HG02938 (cell line): Measurements from ENCODE around the gene ITCH.
"Not testable (repeated sequence)": the region's sequence is repeated elsewhere in the genome, so short reads cannot be mapped to it uniquely, and the experiment has no call there.

Experiments
- ATAC-seq: cut with Tn5 transposase; IDR thresholded peaks from one replicate; pipeline ENCODE4 v1.9.1; 2021; ENCODE audit warnings: mild to moderate bottlenecking, moderate library complexity; ENCODE audit not compliant: unreplicated experiment

Gene ITCH

DNA sequence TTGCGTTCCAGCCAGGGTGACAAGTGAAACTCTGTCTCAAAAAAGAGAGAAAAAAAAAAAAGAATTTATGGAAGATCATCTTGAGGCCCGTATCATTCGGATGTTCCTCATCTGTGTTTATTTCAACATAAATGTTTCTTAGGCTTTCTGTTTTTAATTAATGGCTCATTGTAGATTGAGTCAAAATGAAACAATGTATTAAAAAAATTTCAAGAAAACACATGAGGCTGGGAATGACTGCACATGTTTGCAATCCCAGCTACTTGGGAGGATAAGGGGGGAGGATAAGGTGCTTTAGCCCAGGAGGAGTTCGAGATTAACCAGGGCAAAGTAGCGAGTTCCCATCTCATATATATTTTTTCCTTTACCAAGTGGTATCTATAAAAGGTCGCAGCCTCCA lies 47.3 kb downstream of the ITCH start:
- no peak for ATAC-seq

DNA sequence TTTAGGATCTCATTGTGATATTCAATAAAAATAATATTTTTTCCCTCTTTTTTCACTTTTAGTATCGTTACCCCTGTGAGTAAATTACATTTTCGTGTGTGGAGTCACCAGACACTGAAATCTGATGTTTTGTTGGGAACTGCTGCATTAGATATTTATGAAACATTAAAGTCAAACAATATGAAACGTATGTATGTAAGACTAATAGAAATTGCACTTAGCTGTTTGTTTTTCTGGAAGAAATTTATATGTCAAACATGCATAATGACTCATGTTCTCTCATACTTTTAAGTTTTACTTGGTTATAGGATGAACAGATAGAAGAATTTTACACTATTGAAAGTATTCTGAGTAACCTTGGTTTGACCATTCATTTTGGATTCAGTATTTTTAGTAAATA lies 49.4 kb downstream of the ITCH start:
- ATAC-seq = no peak

DNA sequence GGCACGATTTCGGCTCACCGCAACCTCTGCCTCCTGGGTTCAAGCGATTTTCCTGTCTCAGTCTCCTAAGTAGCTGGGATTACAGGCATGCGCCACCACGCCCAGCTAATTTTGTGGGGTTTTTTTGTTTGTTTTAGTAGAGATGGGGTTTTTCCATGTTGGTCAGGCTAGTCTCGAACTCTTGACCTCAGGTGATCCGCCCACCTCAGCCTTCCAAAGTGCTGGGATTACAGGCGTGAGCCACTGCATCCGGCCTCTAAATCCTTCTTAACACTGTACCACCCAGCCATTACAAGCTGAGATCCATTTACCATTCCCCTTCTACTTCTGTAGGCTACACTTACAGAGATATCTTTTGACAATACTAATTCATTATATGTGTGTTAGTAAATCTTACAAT lies 51.5 kb downstream of the ITCH start:
- not testable (repeated sequence) for ATAC-seq

DNA sequence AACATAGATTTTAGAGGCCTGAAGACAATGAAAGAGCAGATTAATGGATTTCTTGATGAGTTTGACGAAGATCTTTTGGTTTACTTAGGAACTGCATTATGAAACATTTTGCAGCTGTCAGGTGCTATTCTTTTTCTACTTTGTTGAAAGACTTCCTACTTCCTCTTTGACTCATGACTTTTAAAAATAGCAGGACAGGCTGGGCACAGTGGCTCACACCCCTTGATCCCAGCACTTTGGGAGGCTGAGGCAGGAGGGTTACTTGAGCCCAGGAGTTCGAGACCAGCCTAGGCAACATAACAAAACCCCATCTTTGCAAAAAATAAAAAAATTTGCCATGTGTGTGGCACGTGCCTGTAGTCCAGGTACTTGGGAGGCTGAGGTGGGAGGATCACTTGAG lies 52.0 kb downstream of the ITCH start:
- no peak for ATAC-seq

DNA sequence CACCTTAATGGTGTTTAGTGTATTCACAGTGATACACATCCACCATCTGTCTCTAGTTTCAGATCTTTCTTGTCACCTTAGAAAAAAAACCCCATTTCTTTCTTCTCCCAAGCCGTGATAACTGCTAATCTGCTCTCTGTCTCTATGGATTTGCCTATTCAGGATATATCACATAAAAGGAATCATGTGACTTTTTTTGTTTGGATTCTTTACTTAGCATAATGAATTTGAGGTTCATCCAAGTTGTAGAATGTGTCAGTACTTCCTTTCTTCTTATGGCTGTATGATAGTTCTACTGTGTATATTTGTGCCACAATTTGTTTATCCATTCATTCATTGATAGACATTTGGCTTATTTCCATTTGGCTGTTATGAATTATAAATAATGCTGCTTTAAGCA lies 57.1 kb downstream of the ITCH start:
- no peak for ATAC-seq

DNA sequence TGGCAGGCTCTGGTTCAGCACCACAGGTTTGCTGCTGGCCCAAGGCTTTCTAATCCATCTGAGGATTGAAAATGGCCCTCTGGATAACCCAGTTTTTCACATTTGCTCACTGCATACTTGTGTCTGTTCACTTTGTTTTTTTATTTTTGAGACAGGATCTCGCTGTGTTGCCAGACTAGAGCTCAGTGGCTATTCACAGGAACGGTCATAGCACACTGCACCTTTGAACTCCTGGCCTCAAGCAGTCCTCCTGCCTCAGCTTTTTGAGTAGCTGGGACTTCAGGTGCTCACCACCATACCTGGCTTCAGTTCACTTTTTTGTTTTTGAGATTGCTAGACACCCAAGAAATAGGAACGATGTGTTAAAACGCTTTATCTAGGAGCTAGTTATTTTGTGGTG lies 57.9 kb downstream of the ITCH start:
- ATAC-seq = no peak

DNA sequence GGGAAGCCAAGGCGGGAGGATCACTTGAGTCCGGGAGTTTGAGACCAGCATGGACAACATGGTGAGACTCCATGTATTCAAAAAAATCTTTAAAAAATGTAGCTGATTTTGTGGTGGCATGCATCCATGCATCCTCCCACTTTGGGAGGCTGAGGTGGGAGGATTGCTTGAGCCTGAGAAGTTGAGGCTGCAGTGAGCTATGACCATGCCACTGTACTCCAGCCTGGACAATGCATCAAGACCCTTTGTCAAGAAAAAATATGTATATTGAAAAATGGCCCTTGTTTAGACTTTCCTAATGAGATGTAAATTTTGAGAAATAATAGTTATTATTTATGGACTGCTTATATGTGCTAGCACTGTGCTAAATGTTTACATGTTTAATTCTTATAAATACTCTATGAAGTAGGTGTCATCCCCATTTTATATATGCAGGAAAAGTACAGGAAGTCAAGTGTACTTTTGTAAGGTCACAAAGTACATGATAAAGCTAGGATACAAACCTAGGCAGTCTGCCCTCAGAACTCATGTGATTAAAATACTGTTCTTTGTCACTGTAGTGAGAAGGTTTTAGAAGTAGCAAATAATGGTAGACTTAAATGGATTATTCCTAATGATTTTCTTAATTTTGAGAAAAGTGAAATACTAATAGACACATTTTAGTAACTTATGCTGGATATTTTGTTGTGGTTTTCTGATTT lies 58.8 kb downstream of the ITCH start:
- ATAC-seq = no peak

DNA sequence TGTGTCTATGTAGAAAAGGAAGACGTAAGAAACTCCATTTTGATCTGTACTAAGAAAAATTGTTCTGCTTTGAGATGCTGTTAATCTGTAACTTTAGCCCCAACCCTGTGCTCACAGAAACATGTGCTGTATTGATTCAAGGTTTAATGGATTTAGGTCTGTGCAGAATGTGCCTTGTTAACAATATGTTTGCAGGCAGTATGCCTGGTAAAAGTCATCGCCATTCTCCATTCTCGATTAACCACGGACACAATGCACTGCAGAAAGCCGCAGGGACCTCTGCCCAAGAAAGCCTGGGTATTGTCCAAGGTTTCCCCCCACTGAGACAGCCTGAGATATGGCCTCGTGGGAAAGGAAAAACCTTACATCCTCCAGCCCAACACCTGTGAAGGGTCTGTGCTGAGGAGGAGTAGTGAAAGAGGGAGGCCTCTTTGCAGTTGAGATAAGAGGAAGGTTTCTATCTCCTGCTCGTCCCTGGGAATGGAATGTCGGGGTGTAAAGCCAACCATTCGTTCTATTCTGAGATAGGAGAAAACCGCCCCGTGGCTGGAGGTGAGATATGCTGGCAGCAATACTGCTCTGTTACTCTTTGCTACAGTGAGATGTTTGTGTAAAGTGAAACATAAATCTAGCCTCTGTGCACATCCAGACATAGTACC lies 62.1 kb downstream of the ITCH start:
- ATAC-seq = not testable (repeated sequence)

DNA sequence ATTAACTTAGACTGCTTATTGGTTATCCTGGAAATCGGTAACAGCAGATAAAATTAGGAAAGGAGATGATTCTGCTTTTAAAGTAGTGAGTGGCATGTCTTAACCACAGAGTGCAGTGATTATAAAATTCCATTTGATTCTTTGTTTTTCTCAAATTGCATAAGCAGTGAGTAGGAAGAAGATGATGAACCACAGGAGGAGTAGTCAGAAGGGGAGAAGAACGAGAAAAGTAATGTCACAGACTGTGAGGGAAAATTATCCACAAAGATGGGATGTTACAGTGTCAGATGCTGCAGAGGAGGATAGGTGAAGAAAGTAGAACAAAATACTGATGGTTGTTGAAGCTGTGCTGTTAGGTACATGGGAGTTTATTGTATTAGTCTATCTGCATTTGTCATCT lies 63.0 kb downstream of the ITCH start:
- ATAC-seq = no peak

DNA sequence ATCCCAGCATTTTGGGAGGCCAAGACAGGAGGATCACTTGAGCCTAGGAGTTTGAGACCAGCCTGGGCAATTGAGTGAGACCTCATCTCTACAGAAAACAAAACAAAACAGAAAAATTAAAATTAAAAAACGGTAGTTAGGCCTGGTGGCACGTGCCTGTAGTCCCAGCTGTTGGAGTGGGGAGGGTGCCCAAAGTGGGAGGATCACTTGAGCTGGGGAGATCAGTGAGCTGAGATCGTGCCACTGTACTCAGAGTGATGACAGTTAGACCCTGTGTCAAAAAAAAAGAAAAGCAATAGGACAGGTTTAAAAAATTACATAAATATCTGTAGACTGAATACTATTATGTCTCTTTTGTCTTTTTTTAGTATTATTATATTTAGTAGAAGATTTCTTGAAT lies 64.3 kb downstream of the ITCH start:
- no peak for ATAC-seq

DNA sequence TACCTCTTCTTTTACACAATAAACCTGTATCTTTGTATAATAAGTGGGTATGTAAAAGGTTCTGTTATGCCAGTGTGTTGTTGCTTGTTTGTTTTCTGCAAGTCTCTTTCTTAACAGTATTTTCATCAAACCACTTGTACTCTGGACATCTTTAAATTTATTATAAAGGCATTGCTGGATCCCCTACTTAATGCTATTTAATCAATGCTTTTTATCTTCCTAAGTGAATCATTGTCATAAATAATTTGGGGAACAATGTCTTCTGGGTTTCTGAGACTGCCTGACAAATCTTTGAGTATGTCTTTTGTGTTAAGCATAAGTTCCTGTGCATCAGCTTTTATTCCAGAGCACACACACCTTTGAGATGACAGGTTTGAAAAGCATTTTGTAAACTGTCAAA lies 64.7 kb downstream of the ITCH start:
- no peak for ATAC-seq

DNA sequence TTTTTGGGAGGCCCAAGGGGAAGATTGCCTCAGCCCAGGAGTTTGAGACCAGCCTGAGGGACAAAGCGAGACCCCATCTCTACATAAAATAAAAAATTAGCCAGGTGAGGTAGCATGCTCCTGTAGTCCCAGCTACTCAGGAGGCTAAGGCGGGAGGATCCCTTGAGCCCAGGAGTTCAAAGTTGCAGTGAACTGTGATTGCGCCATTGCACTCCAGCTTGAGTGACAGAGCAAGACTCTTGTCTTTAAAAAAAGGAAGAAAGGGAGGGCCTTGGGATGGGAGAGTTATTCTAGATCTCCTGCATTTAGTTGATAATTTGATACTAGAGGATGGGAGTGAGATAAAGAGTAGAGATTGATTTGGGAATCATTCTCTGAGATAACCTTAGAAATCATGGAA lies 68.1 kb downstream of the ITCH start:
- ATAC-seq = no peak

DNA sequence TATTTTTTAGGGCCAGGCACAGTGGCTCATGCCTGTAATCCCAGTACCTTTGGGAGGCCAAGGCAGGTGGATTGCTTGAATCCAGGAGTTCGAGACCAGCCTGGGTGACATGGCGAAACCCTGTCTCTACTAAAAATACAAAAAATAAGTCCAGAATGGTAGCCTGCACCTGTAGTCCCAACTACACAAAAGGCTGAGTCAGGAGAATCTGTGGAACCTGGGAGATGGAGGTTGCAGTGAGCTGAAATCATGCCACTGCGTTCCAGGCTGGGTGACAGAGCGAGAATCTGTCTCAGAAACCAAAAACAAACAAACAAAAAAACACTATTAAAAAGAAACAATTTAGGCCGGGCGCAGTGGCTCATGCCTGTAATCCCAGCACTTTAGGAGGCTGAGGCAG lies 69.6 kb downstream of the ITCH start:
- not testable (repeated sequence) for ATAC-seq

DNA sequence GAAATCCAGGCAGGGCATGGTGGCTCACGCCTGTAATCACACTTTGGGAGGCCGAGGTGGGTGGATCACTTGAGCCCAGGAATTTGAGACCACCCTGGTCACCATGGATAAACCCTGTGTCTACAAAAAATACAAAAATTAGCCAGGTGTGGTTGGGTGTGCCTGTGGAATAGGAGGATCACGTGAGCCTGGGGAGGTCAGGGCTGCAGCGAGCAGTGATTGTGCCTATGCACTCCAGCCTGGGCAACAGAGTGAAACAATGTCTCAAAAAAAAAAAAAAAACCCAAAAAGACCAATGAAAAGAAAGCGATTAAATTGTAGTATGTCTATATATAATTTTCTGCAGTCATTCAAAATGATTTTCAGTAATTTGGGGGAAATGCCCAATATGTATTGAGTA lies 70.3 kb downstream of the ITCH start:
- ATAC-seq = no peak

DNA sequence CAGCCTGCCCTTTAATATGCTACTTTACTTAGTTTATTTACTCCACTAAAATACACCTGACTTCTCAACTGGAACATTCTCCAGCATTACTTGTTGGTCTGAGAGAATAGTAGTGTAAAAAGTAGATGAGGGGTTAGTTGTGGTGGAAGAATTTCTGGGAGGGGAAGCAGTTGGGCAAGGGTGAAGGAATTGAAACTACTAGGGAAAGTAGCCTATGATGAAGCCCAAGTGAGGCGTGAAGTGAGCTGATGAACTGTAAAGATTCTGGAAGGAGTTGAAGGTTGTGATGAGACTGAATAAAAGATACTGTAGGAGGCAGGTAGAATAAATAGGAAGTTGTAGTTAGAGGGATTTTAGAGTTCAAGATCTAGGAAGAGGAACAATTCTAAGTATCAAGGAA lies 72.5 kb downstream of the ITCH start:
- no peak for ATAC-seq

DNA sequence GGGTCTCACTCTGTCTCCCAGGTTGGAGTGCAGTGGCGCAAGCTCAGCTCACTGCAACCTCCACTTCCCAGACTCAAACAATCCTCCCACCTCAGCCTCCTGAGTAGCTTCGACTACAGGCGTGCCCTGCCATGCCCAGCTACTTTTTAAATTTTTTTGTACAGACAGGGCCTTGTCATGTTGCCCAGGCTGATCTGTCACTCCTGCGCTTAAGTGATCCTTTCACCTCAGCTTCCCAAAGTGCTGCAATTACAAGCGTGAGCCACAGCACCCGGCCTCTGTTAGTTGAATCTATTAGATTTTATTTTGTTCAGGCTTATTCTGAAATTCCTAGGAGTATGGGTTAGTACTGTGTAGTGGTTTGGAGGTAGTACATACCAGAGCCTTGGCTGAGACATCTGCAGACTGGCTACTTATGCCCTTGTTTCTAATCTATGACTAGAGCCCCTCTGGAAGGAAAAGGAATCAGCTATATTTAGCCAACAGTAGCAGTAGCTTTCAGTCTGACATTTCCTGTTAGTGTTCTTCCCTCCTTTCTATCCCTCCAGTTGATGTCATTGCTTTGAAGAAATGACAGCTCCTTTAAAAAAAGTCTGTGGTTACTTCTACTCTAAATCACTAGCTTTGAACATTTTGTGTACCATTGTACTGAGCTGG lies 74.4 kb downstream of the ITCH start:
- ATAC-seq = no peak

DNA sequence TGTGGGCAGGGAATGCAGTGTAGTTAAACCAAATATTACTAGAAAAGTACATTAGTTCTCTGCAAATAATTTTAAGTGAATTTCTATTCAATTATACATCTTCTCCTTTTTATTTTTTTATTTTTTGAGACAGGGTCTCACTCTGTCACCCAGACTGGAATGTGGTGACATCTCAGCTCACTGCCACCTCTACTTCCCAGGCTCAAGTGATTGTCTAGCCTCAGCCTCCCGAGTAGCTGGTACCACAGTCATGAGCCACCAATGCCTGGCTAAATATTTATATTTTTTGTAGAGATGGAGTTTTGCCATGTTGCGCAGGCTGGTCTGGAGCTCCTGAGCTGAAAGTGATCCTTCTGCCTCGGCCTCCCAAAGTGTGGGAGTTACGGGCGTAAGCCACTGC lies 76.1 kb downstream of the ITCH start:
- no peak for ATAC-seq

DNA sequence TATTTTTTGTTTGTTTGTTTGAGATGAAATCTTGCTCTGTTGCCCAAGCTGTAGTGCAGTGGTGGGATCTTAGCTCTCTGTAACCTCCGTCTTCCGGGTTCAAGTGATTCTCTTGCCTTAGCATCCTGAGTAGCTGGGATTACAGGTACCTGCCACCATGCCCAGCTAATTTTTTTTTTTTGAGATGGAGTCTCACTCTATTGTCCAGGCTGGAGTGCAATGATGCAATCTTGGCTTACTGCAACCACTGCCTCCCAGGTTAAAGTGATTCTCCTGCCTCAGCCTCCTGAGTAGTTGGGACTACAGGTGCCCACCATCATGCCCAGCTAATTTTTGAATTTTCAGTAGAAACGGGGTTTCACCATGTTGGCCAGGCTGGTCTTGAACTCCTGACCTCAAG lies 78.3 kb downstream of the ITCH start:
- ATAC-seq = not testable (repeated sequence)

DNA sequence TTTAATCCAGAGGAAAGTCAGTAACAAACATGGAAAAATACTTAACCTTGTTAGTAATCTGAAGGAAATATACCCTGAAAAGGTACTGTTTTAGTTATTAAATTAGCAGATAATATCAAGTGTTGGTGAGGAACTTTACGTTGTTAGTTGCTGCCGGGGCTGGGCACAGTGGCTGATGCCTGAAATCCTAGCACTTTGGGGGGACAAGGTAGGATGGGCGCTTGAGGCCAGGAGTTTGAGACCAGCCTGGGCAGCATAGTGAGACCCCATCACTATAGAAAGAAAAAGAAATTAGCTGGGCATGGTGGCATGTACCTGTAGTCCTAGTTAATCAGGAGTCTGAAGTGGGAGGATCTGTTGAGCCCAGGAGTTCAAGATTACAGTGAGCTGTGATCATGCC lies 80.5 kb downstream of the ITCH start:
- ATAC-seq = no peak

DNA sequence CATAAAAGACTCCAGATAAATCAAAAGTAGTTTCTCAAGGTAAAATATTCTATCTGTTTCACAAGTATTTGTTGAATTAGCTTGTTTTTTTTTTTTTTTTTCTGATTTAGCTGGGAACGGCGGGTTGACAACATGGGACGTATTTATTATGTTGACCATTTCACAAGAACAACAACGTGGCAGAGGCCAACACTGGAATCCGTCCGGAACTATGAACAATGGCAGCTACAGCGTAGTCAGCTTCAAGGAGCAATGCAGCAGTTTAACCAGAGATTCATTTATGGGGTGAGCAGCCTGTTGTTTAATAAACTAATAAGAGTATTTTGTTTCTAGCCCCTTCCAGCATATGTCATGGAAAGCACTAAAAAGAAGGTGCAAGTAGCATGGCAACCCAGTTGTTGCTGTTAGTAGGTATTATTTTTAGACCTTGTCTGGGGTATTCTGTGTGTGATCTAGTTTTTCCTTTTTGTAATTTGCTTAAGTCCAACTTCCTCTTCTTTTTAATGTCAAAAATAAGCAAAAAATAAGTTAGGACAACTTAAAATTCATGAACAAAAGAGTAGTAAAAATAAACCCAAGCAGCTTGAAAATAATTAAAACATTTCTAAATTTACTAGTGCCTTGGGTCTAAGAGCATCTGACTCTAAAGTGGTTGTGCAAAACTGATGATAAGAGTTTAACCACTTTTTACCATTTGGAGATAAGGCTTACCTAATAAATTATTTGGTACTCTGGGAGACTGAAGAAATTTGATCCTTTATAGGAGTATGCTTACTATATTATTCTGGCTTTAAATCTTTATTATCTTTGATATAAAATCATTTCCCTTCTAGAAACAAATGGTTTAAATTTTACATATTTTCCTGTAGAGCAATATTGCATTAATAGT lies 82.3 kb downstream of the ITCH start:
- ATAC-seq = no peak

DNA sequence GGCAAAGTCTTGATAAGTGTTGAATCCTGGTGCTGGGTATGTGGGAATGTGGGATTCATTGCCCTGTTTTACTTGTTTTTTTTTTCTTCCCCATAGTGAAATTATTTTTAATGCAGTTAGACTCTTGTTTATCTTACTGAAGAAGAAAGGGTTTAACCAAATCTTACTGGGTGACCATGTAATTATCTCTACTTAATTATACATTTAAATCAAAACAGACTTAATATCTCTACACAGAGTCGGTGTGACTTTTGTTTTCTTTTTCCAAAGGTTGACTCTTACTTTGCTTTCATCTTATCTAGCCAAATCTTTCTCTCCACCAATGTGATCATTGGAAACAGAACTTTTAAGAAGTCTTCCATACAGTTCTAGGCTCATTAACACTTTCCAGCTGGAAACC lies 85.4 kb downstream of the ITCH start:
- no peak for ATAC-seq
